Activated naive CD8-positive, alpha-beta T cell treated with anti-CD3 and anti-CD28 coated beads, Interleukin-2, amount 50 U/mL, for 16 hours (primary cell): Measurements from ENCODE around the gene MAN1A2.

Source experiments
- DNase-seq: peaks from one replicate; pipeline ENCODE4 v3.0.0-alpha.2; 2020; ENCODE audit warnings: low read depth, low spot score

Gene MAN1A2

DNA sequence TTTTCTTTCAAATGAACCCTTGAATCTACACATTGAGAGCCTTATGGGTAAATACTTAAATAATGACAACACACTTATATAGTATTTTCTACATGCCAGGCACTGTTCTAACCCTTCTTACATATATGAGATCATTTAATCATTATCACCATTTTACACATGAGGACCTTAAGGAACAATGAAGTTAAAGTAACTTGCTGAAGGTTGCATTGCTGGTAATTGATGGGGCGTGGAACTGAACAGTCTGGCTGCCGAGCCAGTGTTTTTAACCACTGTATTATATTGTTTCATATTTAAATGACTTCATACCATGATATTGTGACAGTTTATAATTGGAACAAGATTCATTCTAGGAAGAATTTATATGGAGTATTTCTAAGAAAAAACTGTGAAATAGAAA lies 126.7 kb downstream of the MAN1A2 start:
- no peak for DNase-seq

- DNase-seq, result no peak
These were observed 127.8 kb downstream of the MAN1A2 start for GRCh38 chr1:117495068-117495467.

- DNase-seq, result no peak
These were observed 131.8 kb downstream of the MAN1A2 start for GRCh38 chr1:117499071-117499470.

DNA sequence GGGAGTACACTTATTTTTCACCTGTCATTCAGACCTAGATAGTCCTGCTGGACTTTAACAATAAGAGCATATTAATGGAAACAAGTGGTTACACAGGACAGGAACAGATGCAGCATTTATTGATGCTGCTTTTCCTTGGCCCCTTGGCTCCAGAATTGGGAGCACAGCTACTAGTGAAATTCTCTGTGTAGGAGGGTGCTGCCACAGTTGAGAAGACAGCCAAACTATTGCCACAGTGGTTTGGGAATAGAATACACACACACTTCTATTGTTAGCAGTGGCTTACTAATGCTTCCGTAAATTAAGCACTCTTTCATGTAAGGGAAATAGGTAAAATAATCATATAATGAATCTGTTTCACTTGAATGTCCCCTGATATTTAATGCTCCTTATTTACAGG lies 133.3 kb downstream of the MAN1A2 start:
- DNase-seq, result no peak

DNA sequence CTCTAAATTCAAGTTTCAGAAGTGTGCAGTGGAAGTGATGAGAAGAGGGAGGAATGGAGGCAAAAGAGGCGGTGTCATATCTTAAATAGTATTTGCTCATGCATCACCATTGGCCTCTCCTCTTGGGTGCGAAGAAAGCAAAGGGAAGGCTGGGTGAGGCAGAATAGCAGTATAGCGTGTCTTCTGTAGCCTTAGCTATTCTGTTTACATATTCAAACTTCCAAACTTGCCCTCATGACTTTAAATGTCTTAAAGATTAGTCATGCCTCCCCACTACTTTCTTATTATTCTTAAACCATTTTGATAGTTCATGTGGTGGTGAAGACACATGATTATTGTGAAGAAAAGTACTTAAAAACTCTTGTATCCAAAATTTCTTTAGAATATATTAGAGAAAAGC lies 134.0 kb downstream of the MAN1A2 start:
- no peak for DNase-seq

DNA sequence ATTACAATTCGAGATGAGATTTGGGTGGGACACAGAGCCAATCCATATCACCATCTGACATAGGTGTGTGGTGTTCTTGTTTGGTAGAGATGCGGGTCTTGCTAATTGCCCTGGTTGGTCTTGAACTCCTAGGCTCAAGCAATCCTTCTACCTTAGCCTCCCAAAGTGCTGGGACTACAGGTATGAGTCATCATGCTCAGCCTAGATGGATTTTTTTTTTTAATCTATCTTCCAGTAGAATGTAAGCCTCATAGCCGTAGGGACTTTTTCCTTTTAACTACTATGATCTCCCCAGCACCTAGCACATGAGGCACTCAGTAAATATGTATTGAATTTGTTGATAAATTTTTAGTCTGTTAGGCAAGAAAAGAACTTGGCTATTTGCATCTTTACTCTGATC lies 144.0 kb downstream of the MAN1A2 start:
- DNase-seq, result no peak

DNA sequence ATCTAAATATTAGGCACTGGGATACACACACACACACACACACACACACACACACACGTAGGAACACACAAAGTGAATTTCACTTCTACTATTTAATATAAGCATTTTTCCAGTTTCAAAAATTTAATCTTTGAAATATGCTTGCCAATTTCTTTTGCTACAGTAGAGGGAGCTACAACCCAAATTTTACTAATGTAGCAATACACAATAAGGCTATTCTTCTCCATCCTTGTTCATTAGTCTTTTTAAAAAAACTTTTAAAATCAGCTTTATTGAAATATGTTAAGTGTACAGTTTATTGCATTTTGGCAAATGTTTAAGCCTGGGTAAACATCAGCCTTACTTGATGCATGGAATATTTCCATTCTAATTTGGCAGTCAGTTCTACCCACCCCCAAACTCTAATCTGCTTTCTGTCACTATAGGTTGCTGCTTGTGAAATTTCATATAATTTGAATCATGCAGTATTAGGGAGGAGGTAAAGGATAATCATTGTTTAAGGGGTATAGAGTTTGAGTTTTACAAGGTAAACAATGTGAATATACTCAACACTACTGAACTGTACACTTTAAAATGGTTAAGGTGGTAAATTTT lies 145.6 kb downstream of the MAN1A2 start:
- DNase-seq, result no peak

DNA sequence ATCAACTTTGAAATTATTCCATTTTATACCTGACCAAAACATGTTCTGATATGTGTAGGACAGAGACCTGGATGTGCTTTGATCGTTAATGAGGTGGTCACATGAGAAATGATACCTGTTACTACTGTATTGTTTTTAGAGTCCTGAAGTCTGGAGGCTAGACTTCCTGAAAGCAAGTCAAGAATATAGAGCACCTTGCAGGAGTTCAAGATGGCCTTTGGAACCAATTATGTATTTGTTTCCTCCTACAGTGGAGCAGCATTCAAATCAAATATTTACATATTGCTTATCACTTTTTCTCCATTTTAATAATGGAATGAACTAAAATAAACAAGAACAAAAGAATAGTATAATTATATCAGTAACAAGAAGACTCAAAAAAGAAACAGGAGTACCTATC lies 155.9 kb downstream of the MAN1A2 start:
- no peak for DNase-seq

GRCh38 chr1:117527074-117527473 lies 159.8 kb downstream of the MAN1A2 start:
- DNase-seq, result no peak

DNA sequence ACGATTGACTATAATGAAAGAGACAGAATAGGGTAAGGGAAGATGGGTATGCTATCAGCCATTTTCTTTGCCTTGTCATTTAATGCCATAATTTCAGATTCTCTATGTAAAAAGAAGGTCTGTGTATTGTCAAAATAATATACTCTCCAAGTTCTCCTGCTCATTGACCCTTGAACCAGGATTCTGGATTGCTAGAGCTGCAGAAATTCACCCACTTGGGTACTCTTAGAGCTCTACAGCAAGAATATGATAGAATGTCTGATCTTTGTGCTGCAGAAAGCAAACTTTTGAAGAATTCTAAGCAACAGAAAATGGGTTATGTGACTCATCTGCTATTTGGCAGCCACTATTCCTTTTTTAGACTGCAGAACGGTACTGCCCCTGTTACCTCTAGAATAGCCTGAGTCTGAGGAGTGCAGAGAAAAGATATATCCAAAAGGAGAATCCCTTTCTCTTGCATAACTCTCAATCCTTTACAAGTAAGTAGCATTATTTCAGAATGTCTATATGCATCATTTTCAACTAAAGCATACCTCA lies 160.4 kb downstream of the MAN1A2 start:
- DNase-seq, result no peak

- no peak for DNase-seq
These were observed 162.4 kb downstream of the MAN1A2 start for GRCh38 chr1:117529683-117530082.

- DNase-seq, result no peak
These were observed 164.0 kb downstream of the MAN1A2 start for GRCh38 chr1:117531222-117531621.

GRCh38 chr1:117534995-117535467 lies 167.8 kb downstream of the MAN1A2 start:
- DNase-seq, result no peak

DNA sequence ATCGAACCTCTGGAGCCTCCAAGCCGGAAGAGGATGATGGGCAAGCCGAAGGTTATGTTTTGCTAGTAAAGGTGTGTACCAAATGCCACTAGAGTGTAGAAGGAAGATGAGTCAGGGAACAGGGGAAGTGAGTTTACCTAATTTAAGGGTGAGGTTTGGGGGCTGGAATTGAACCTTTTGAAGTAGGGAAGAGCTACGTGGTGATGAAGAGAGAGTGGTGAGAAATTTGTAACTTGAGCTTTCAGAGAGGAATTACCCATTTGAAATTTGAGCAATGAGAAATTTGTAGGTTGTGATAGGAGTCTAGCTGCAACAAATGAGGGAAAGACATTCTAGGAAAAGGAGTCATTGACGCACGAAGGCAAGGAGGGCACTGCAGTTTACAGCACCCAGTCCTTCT lies 168.6 kb downstream of the MAN1A2 start:
- no peak for DNase-seq

GRCh38 chr1:117537291-117537920 lies 170.2 kb downstream of the MAN1A2 start:
- DNase-seq, result no peak

DNA sequence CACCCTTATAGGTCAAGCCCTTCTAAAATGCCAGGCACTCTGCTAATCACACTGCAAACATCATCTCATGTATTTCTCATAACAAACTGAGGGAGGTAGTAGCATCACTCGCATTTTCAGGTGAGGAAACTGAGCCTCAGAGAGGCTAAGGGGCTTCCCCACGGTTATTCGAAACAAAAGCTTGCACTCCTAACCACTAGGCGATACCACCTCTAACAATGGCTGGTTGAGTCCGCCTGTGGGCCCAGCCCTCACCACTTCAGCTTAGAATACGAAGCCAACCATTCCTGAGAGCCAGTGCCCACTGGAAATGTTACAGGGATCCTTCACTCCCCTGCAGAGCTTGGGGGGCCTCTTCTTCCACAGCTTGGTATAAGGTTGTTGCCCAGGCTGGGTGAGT lies 173.3 kb downstream of the MAN1A2 start:
- no peak for DNase-seq

DNA sequence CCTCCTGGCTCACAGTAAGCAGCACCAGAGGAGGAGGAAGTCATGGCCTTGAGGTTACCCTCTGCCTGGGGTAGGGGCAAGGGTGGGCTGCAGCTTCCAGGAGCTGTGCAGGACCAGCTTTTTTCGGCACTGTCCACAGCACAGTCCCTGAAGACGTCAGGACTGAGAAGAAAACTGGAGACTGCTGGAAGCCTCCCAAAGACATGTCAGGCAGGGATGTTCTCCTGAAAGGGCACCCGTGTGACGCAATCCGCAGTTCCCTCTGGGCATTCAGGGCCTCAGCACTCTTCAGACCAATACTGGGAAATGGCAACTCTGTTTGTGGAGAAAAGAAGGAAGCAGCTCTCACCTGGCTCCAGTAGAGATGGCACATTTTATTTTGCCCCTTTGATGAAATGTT lies 173.8 kb downstream of the MAN1A2 start:
- DNase-seq, result no peak

DNA sequence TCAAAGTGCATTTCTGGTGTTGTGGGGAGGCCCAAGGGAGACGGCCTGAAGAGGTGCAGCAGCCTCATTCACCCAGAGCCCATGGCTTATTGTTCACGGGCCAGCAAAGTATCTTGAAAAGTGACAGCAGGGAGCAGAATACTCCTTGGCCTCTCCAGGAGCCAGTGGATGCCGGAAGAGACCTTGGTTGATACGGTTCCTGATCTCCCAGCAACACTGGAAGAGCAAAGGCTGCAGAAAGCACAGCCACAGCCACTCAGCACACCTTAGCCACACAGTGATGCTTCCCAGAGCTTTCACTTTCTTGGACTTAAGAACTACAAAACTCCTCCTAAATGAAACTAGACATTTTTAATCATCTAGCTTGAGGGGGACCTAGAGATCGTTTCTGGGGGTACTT lies 174.3 kb downstream of the MAN1A2 start:
- DNase-seq, result no peak

GRCh38 chr1:117544509-117545109 lies 177.4 kb downstream of the MAN1A2 start:
- no peak for DNase-seq

GRCh38 chr1:117546467-117546866 lies 179.2 kb downstream of the MAN1A2 start:
- DNase-seq, result no peak

- no peak for DNase-seq
These were observed 186.2 kb downstream of the MAN1A2 start for GRCh38 chr1:117553471-117553870.

DNA sequence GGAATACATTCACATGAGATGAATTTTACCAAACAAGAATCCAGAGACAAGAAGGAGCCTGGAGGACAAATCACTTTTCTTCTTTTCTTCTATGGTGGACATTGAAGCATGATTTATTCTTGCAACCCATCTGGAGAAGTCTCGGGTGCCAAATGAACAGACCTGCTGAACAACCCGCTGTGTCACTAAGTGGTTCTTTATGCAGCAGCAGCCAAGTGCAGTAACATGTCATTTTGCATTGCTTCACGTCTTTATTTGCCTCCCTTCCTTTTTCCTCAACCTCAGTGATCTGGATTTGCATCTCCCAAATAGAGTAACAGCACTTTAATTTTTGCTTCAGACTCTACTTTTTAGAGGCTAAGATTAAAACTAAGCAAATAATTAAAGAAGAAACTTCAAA lies 188.6 kb downstream of the MAN1A2 start:
- DNase-seq, result no peak

GRCh38 chr1:117556341-117556740 lies 189.1 kb downstream of the MAN1A2 start:
- no peak for DNase-seq
